B cell (primary cell): ENCODE data around the gene CACNG4. TPM values are rescaled to one million over a fixed set of nuclear protein-coding genes. Genes with fewer than 3 reads are reported as not detected.

Experiments
- ATAC-seq: fragments of 200-7000 bp; cut with Tn5 transposase; one replicate; pipeline ENCODE4 v1.10.0; 2021; ENCODE audit warnings: low read depth, mild to moderate bottlenecking, moderate number of reproducible peaks, moderate library complexity
- CTCF ChIA-PET: fragments of 350-600 bp; sonication (Branson Sonifier 250); formaldehyde crosslinking; loops from one replicate; lab custom pipeline; 2021; ENCODE audit warnings: antibody characterized with exemption, inconsistent platforms; lab: Charles Lee
- POLR2A ChIA-PET: fragments of 350-600 bp; sonication (Branson Sonifier 250); formaldehyde crosslinking; loops from one replicate; lab custom pipeline; 2021; ENCODE audit warnings: antibody characterized with exemption; lab: Charles Lee
- DNase-seq: peaks from one replicate; pipeline ENCODE4 v3.0.0; 2013
- H2AFZ ChIP-seq: 2 replicates; pipeline ENCODE4 v1.6.1; 2012; ENCODE audit warnings: mild to moderate bottlenecking, low read depth, low read length; ENCODE audit not compliant: insufficient read depth, poor library complexity, severe bottlenecking
- H3K27ac ChIP-seq, 2 donors: 1 replicate in 1 of 2; 2 replicates in 1 of 2; pipeline ENCODE4 v1.5.1; 2012 to 2013; ENCODE audit warnings: low read length in 2 of 2, mild to moderate bottlenecking in 2 of 2, moderate library complexity in 1 of 2
- H3K27me3 ChIP-seq, 4 experiments: fragments of 200-600 bp in 1 of 4; sonication (generic) in 1 of 4; replicated peaks in 1 of 4; 1 replicate in 2 of 4; 2 replicates in 2 of 4; pipeline versions ENCODE4 v1.6.1 to v1.7.0; 2013 to 2016; ENCODE audit warnings: low read length in 3 of 4, mild to moderate bottlenecking in 2 of 4, mixed read lengths in 1 of 4, moderate library complexity in 1 of 4; ENCODE audit not compliant: insufficient read depth in 4 of 4, control insufficient read depth in 3 of 4; ENCODE audit errors: control extremely low read depth in 1 of 4
- H3K36me3 ChIP-seq, 2 experiments: replicated peaks in 1 of 2; 1 replicate in 1 of 2; 2 replicates in 1 of 2; pipeline versions ENCODE4 v1.6.1 to v1.7.1; 2013; ENCODE audit warnings: low read length in 1 of 2; ENCODE audit not compliant: insufficient read depth in 2 of 2, control insufficient read depth in 1 of 2; ENCODE audit errors: control extremely low read depth in 1 of 2, extremely low read depth in 1 of 2
- H3K4me1 ChIP-seq, 2 donors: fragments of 200-600 bp in 1 of 2; sonication (generic) in 1 of 2; 1 replicate in 1 of 2; 2 replicates in 1 of 2; pipeline versions ENCODE4 v1.5.1 to v1.6.1; 2013 to 2017; ENCODE audit warnings: low read length in 2 of 2; ENCODE audit not compliant: control insufficient read depth in 2 of 2, insufficient read depth in 2 of 2
- H3K4me2 ChIP-seq: replicated peaks from 2 replicates; pipeline ENCODE3; 2012; ENCODE audit warnings: mild to moderate bottlenecking, low read depth, low read length; ENCODE audit not compliant: poor library complexity, severe bottlenecking
- H3K4me3 ChIP-seq, 5 experiments: fragments of 200-600 bp in 1 of 5; sonication (generic) in 1 of 5; 1 replicate in 3 of 5; 2 replicates in 2 of 5; pipeline versions ENCODE4 v1.5.1 to v1.7.0; 2011 to 2016; ENCODE audit warnings: low read length in 4 of 5, mild to moderate bottlenecking in 4 of 5, low read depth in 2 of 5, control low read depth in 1 of 5, moderate library complexity in 1 of 5; ENCODE audit not compliant: insufficient read depth in 1 of 5; ENCODE audit errors: control extremely low read depth in 1 of 5, extremely low read depth in 1 of 5
- H3K79me2 ChIP-seq: fragments of 200-600 bp; sonication (generic); one replicate; pipeline ENCODE4 v1.6.0; 2016; ENCODE audit warnings: low read length; ENCODE audit not compliant: control insufficient read depth, insufficient read depth
- H3K9ac ChIP-seq: fragments of 200-600 bp; sonication (generic); 2 replicates; pipeline ENCODE4 v1.6.1; 2017; ENCODE audit warnings: mild to moderate bottlenecking, low read length, moderate library complexity
- H3K9me3 ChIP-seq, 3 donors: one replicate each; pipeline versions ENCODE4 v1.6.1 to v1.7.1; 2013; ENCODE audit warnings: low read length in 2 of 3; ENCODE audit not compliant: control insufficient read depth in 2 of 3, insufficient read depth in 1 of 3; ENCODE audit errors: control extremely low read depth in 1 of 3
- H4K20me1 ChIP-seq: 2 replicates; pipeline ENCODE4 v1.6.0; 2012; ENCODE audit warnings: mild to moderate bottlenecking, low read length; ENCODE audit not compliant: insufficient read depth, control insufficient read depth, poor library complexity, severe bottlenecking
- H3K27ac Mint-ChIP-seq: one replicate; pipeline ENCODE4 v1.8.0; 2021; ENCODE audit warnings: mixed read lengths
- H3K27me3 Mint-ChIP-seq: one replicate; pipeline ENCODE4 v1.8.0; 2021; ENCODE audit warnings: mixed read lengths
- H3K4me1 Mint-ChIP-seq: one replicate; pipeline ENCODE4 v1.8.0; 2021; ENCODE audit warnings: mixed read lengths
- H3K4me3 Mint-ChIP-seq: one replicate; pipeline ENCODE4 v1.8.0; 2021; ENCODE audit warnings: mixed read lengths
- H3K9me3 Mint-ChIP-seq: one replicate; pipeline ENCODE4 v1.8.0; 2022; ENCODE audit warnings: mixed read lengths; ENCODE audit not compliant: insufficient read depth
- CTCF ChIP-seq: fragments of 200-600 bp; IDR thresholded peaks from one replicate; pipeline ENCODE4 v1.8.0; 2022; ENCODE audit warnings: antibody characterized with exemption, mild to moderate bottlenecking
- EZH2 ChIP-seq: IDR thresholded peaks from 2 replicates; pipeline ENCODE4 v1.6.1; 2012; ENCODE audit warnings: borderline replicate concordance, low read depth, mild to moderate bottlenecking, moderate library complexity, low read length; ENCODE audit not compliant: insufficient read depth, poor library complexity, severe bottlenecking
- WGBS: methylation state at CpG from one replicate; pipeline ENCODE4 v1.1.5; 2013; ENCODE audit warnings: missing lambda C conversion rate; ENCODE audit not compliant: insufficient coverage; 5-methylcytosine and 5-hydroxymethylcytosine counted together
- intact Hi-C: fragments of 100-400 bp; cut with micrococcal nuclease; formaldehyde crosslinking; loops from one replicate; pipeline ENCODE4 v1.10.0; 2022
- polyA plus RNA-seq: library from polyadenylated mRNA; depleted of rRNA; stranded (reverse); fragments of >200 nt; gene quantifications from 2 replicates; pipeline ENCODE4 v1.2.3, GENCODE V29; 2012
- total RNA-seq, 2 donors: library from RNA; stranded (reverse); fragments of 120-200 nt in 1 of 2; gene quantifications; 1 replicate in 1 of 2; 2 replicates in 1 of 2; pipeline versions ENCODE4 v1.2.3 to v1.2.4, GENCODE V29; 2013 to 2022

Gene CACNG4
- total and polyA plus RNA-seq, 2 donors (not counting 1 experiment from before 2014, with no cell fraction given) = not detected

GRCh38 chr17:67080804-67081203, 116.3 kb downstream of the CACNG4 start:
- peaks cover 15 to 39% of the 10 kb centered on the region in 2 experiments for H3K36me3 ChIP-seq
- Mint-ChIP-seq H3K27me3 (no peaks in the 10 kb centered on the region), H3K9me3 (no peaks in the 10 kb centered on the region), H3K4me3 (no peak overlapping the region), H3K27ac (no peak overlapping the region), H3K4me1 (peaks cover 16% of the 10 kb centered on the region)
- no peaks in the 10 kb centered on the region for H3K27me3 ChIP-seq
- ATAC-seq (no peak), DNase-seq (no peak)
- H3K4me1 ChIP-seq = peaks cover 7 to 12% of the 10 kb centered on the region in 2 donors
- no peak overlapping the region for H3K4me3 ChIP-seq
- H3K27ac ChIP-seq = no peak overlapping the region
- POLR2A ChIA-PET = no interaction called here
- H3K79me2 ChIP-seq = no peaks in the 10 kb centered on the region
- no peak overlapping the region for H2AFZ ChIP-seq
- no peaks in the 10 kb centered on the region for H3K9me3 ChIP-seq
- TF ChIP-seq CTCF = no peak
- no peak for TF ChIP-seq EZH2
- intact Hi-C loops = no loop called here
- 80% methylated on average over 1 of the region's 2 CpGs for WGBS
- peaks cover 13% of the 10 kb centered on the region for H4K20me1 ChIP-seq
- H3K4me2 ChIP-seq = no peak overlapping the region
- CTCF ChIA-PET = interaction anchor here (0.5 kb wide), 1 partner anchor 43 kb away, joined by 3 read pairs; no protein-coding TSS in a partner anchor
- no peak overlapping the region for H3K9ac ChIP-seq

GRCh38 chr17:67082107-67082506, 117.6 kb downstream of the CACNG4 start:
- H3K4me1 ChIP-seq = peaks cover 7 to 12% of the 10 kb centered on the region in 2 donors
- CTCF ChIA-PET = interaction anchor here (1.0 to 1.2 kb wide), 3 partner anchors 9 to 11 kb away, joined by 3 to 4 read pairs (median 3); no protein-coding TSS in a partner anchor
- H3K27me3 ChIP-seq = no peaks in the 10 kb centered on the region
- peak; percentile 7 for DNase-seq
- no CpG with 5 or more reads among the region's 1 CpG for WGBS
- H3K27me3 Mint-ChIP-seq = no peaks in the 10 kb centered on the region
- intact Hi-C loops = no loop called here
- POLR2A ChIA-PET = no interaction called here
- no peaks in the 10 kb centered on the region for H3K79me2 ChIP-seq
- peaks cover 13 to 38% of the 10 kb centered on the region in 2 experiments for H3K36me3 ChIP-seq
- H3K4me3 Mint-ChIP-seq = no peak overlapping the region
- H3K9me3 Mint-ChIP-seq = no peaks in the 10 kb centered on the region
- H3K9ac ChIP-seq = no peak overlapping the region
- H3K27ac Mint-ChIP-seq = no peak overlapping the region
- H3K9me3 ChIP-seq = no peaks in the 10 kb centered on the region
- H3K4me3 ChIP-seq = no peak overlapping the region
- H4K20me1 ChIP-seq = peaks cover 13% of the 10 kb centered on the region
- TF ChIP-seq EZH2 = no peak
- TF ChIP-seq CTCF = no peak
- H3K4me2 ChIP-seq = no peak overlapping the region
- peak overlapping the region in 1 of 2 donors; percentile 31 for H3K27ac ChIP-seq
- peaks cover 16% of the 10 kb centered on the region for H3K4me1 Mint-ChIP-seq
- no peak for ATAC-seq
- H2AFZ ChIP-seq = no peak overlapping the region

Other genes starting within 250 kb of the CACNG4 start
- not detected in 2 replicates for gene CACNG5, start 129.6 kb upstream of the CACNG4 start, total RNA-seq
- not detected in 2 replicates for gene CACNG5, start 129.6 kb upstream of the CACNG4 start, polyA plus RNA-seq
- gene CACNG1, start 79.8 kb downstream of the CACNG4 start, total RNA-seq = not detected in 2 replicates
- not detected in 2 replicates for gene CACNG1, start 79.8 kb downstream of the CACNG4 start, polyA plus RNA-seq